GM12865 (cell line): ENCODE measurements around the gene PRKAB2.

Source experiments
- DNase-seq: peaks from one replicate; pipeline ENCODE4 v3.0.0; 2010; ENCODE audit warnings: low read depth
- H3K4me3 ChIP-seq: 2 replicates; pipeline ENCODE4 v1.5.1; 2011; ENCODE audit warnings: mild to moderate bottlenecking, low read depth, low read length, control low read depth
- CTCF ChIP-seq: IDR thresholded peaks from 2 replicates; pipeline ENCODE4 v1.5.1; 2011; ENCODE audit warnings: low read length, control low read depth, low read depth, inconsistent platforms; ENCODE audit not compliant: insufficient read depth; ENCODE audit errors: missing control alignments

The PRKAB2 gene

GRCh38 chr1:147177611-147178380 is 5.5 kb upstream of the PRKAB2 start:
- no peak for DNase-seq
- no peak for TF ChIP-seq CTCF
- H3K4me3 ChIP-seq = no peak overlapping the region

- no peak for TF ChIP-seq CTCF
- DNase-seq = peak; percentile 24
- peak overlapping the region; percentile 92 for H3K4me3 ChIP-seq
Measured at GRCh38 chr1:147171399-147172167, 687 bp downstream of the PRKAB2 start.

- TF ChIP-seq CTCF = no peak
- peak overlapping the region; percentile 14 for H3K4me3 ChIP-seq
- no peak for DNase-seq
Measured at GRCh38 chr1:147169840-147170674, 2.2 kb downstream of the PRKAB2 start.

- DNase-seq = no peak
- no peak for TF ChIP-seq CTCF
- no peak overlapping the region for H3K4me3 ChIP-seq
Measured at GRCh38 chr1:147169171-147169570, 3.1 kb downstream of the PRKAB2 start.

GRCh38 chr1:147168626-147169058 is 3.6 kb downstream of the PRKAB2 start:
- TF ChIP-seq CTCF = no peak
- no peak overlapping the region for H3K4me3 ChIP-seq
- no peak for DNase-seq

GRCh38 chr1:147167365-147167764 is 4.9 kb downstream of the PRKAB2 start:
- DNase-seq = no peak
- no peak for TF ChIP-seq CTCF
- H3K4me3 ChIP-seq = no peak overlapping the region
